HG03097 (cell line): Measurements from ENCODE around the gene FAM53B.
"Not testable (repeated sequence)": the region's sequence is repeated elsewhere in the genome, so short reads cannot be mapped to it uniquely, and the experiment has no call there.

ENCODE experiments used
- ATAC-seq: cut with Tn5 transposase; IDR thresholded peaks from one replicate; pipeline ENCODE4 v1.9.1; 2021; ENCODE audit not compliant: unreplicated experiment, low FRiP score

The FAM53B gene

GRCh38 chr10:124619195-124619594 lies 125.0 kb downstream of the FAM53B start:
- peak; percentile 36 for ATAC-seq

GRCh38 chr10:124618470-124619073 lies 125.6 kb downstream of the FAM53B start:
- ATAC-seq: no peak

GRCh38 chr10:124616836-124617130 lies 127.4 kb downstream of the FAM53B start:
- ATAC-seq: no peak

GRCh38 chr10:124616040-124616835 lies 127.9 kb downstream of the FAM53B start:
- no peak for ATAC-seq

- no peak for ATAC-seq
Measured at GRCh38 chr10:124615259-124615658, 128.9 kb downstream of the FAM53B start.

- ATAC-seq: peak; percentile 40
Measured at GRCh38 chr10:124614003-124614659, 130.0 kb downstream of the FAM53B start.

GRCh38 chr10:124612611-124613498 lies 131.3 kb downstream of the FAM53B start:
- ATAC-seq: no peak

- ATAC-seq: no peak
Measured at GRCh38 chr10:124611738-124612137, 132.4 kb downstream of the FAM53B start.

- ATAC-seq: not testable (repeated sequence)
Measured at GRCh38 chr10:124610851-124611250, 133.3 kb downstream of the FAM53B start.

GRCh38 chr10:124610186-124610585 lies 134.0 kb downstream of the FAM53B start:
- ATAC-seq: not testable (repeated sequence)

GRCh38 chr10:124609698-124610097 lies 134.5 kb downstream of the FAM53B start:
- ATAC-seq: no peak

- no peak for ATAC-seq
Measured at GRCh38 chr10:124608093-124608721, 136.0 kb downstream of the FAM53B start.

- no peak for ATAC-seq
Measured at GRCh38 chr10:124607693-124608092, 136.5 kb downstream of the FAM53B start.

- no peak for ATAC-seq
Measured at GRCh38 chr10:124606822-124607221, 137.4 kb downstream of the FAM53B start.

- no peak for ATAC-seq
Measured at GRCh38 chr10:124605856-124606812, 138.0 kb downstream of the FAM53B start.

- no peak for ATAC-seq
Measured at GRCh38 chr10:124605481-124605855, 138.7 kb downstream of the FAM53B start.

GRCh38 chr10:124605001-124605370 lies 139.2 kb downstream of the FAM53B start:
- no peak for ATAC-seq

- ATAC-seq: no peak
Measured at GRCh38 chr10:124604214-124605000, 139.8 kb downstream of the FAM53B start.
